Measurements from ENCODE around the gene PBXIP1. TPM values are rescaled to one million over a fixed set of nuclear protein-coding genes. Genes with fewer than 3 reads are reported as not detected.

The PBXIP1 gene
- total RNA-seq, 1 experiment from 2014 or later = 21.6 TPM

DNA sequence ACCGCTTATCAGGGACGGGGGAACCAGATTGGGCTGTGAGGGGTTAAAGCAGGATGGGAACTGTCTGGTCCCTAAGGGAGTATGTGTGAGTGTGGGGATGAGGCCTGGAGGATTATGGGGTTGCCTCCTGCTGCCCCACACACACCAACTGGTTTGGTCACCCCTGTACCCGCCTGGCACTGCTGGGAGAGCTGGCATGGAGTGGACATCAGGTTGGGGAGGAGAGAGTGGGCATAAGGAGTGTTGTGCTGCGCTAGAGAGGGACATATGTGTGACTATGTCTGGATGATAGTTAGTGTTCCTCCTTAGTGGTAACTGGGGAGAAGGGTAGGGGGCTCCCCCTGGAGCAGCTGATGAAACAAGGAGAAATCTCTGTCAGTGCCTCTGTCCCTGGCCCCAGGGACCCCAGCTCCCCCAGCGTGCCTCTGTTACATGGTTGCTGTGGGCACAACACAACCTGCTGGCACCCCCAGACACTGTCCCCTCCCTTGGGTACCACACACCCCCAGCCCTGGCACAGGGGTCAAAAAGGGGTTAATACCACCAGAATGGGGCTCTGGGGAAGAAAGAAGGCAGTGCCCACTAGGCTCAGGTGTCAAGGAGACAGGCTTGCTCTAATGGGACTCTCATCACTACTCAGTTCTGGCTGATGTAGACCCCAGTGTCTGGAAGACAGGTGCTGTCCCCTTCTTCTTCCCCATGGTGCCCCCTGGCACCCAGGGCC, 48.6 kb upstream of the PBXIP1 start:
- no peaks in the 10 kb centered on the region for H3K27me3 Mint-ChIP-seq (ENCODE audit: low read depth)
- Histone ChIP-seq H4K91ac (ENCODE audit: insufficient read length, low read depth, low read length) (no peak overlapping the region), H3K9me3 (ENCODE audit: control insufficient read depth, low read depth, low read length) (no peaks in the 10 kb centered on the region), H3K4me2 (ENCODE audit: insufficient read depth, insufficient read length, low read length) (peak overlapping the region; percentile 74), H3K56ac (ENCODE audit: insufficient read length, low read depth, low read length) (no peak overlapping the region), H3K18ac (ENCODE audit: insufficient read length, low read depth, low read length) (peak overlapping the region; percentile 63), H2AFZ (ENCODE audit: low read length) (no peak overlapping the region), H4K5ac (ENCODE audit: insufficient read length, low read depth, low read length) (no peak overlapping the region), H4K20me1 (ENCODE audit: control insufficient read depth, insufficient read depth, insufficient read length) (no peaks in the 10 kb centered on the region), H3K9ac (ENCODE audit: extremely low read depth, insufficient read length, low read length) (no peak overlapping the region), H4K8ac (replicated peaks; ENCODE audit: insufficient read length, low read depth, low read length) (no peak overlapping the region), H3K27me3 (ENCODE audit: insufficient read depth, low read length) (no peaks in the 10 kb centered on the region), H2BK120ac (ENCODE audit: low read depth, low read length, poor library complexity, severe bottlenecking) (no peak overlapping the region), H2AK5ac (ENCODE audit: insufficient read length, low read length) (no peak overlapping the region), H2BK20ac (ENCODE audit: low read depth, low read length, poor library complexity, severe bottlenecking) (no peak overlapping the region), H2BK12ac (ENCODE audit: insufficient read length, low read depth, low read length) (no peak overlapping the region), H3K79me1 (ENCODE audit: insufficient read depth, low read depth, low read length, poor library complexity, severe bottlenecking) (no peaks in the 10 kb centered on the region), H3K23ac (ENCODE audit: insufficient read length, low read depth, low read length) (no peak overlapping the region), H3T11ph (ENCODE audit: low read length) (no peak overlapping the region), H3K79me2 (ENCODE audit: insufficient read depth, low read length) (no peaks in the 10 kb centered on the region; the same call in 1 of the 2 replicates), H3K23me2 (ENCODE audit: insufficient read length, low read depth, low read length, poor library complexity, severe bottlenecking) (peaks cover 22% of the 10 kb centered on the region), H3K14ac (ENCODE audit: insufficient read depth, low read length) (peak overlapping the region; percentile 70), H2BK5ac (ENCODE audit: insufficient read length, low read length) (no peak overlapping the region), H3K4me1 (ENCODE audit: insufficient read depth, low read length) (peaks cover 5% of the 10 kb centered on the region; the same call in 1 of the 2 replicates), H3K4ac (ENCODE audit: low read depth, low read length) (no peak overlapping the region), H2BK15ac (ENCODE audit: low read depth, low read length) (no peak overlapping the region), H3K27ac (ENCODE audit: insufficient read length, low read depth, low read length) (no peak overlapping the region)
- TF ChIP-seq, protein P1, sequence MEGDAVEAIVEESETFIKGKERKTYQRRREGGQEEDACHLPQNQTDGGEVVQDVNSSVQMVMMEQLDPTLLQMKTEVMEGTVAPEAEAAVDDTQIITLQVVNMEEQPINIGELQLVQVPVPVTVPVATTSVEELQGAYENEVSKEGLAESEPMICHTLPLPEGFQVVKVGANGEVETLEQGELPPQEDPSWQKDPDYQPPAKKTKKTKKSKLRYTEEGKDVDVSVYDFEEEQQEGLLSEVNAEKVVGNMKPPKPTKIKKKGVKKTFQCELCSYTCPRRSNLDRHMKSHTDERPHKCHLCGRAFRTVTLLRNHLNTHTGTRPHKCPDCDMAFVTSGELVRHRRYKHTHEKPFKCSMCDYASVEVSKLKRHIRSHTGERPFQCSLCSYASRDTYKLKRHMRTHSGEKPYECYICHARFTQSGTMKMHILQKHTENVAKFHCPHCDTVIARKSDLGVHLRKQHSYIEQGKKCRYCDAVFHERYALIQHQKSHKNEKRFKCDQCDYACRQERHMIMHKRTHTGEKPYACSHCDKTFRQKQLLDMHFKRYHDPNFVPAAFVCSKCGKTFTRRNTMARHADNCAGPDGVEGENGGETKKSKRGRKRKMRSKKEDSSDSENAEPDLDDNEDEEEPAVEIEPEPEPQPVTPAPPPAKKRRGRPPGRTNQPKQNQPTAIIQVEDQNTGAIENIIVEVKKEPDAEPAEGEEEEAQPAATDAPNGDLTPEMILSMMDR (conservative IDR thresholded peaks at IDR 0.05) = no peak
- H3K9me3 Mint-ChIP-seq = no peaks in the 10 kb centered on the region; a peak in 1 of 5 replicates
- WGBS (ENCODE audit: extremely low coverage, insufficient read length, low lambda C conversion rate) = no CpG with 5 or more reads among the region's 5 CpGs
- peak overlapping the region; percentile 92 to 94 (median 92) for H3K27ac Mint-ChIP-seq
- peaks cover 37 to 45% of the 10 kb centered on the region in 2 experiments for H3K4me1 Mint-ChIP-seq
- DNase-seq = peak; percentile 25
- H3K4me3 Mint-ChIP-seq = peak overlapping the region; percentile 93 to 97
- H3K36me3 Mint-ChIP-seq (ENCODE audit: insufficient read depth in 1 of 3, low read depth in 3 of 3) = no peaks in the 10 kb centered on the region; a peak in 2 of 7 replicates

Measured in H9 (cell line).